NCI-H526 (cell line): ENCODE data around the gene EFHD1.
"Not testable (repeated sequence)": the region's sequence is repeated elsewhere in the genome, so short reads cannot be mapped to it uniquely, and the experiment has no call there.

Experiments
- DNase-seq, 2 experiments: peaks; one replicate each; lab custom pipeline; 2025; lab: John Stamatoyannopoulos, UW

EFHD1 gene

GRCh38 chr2:232652505-232652851 is 19.1 kb downstream of the EFHD1 start:
- DNase-seq = no peak

DNA sequence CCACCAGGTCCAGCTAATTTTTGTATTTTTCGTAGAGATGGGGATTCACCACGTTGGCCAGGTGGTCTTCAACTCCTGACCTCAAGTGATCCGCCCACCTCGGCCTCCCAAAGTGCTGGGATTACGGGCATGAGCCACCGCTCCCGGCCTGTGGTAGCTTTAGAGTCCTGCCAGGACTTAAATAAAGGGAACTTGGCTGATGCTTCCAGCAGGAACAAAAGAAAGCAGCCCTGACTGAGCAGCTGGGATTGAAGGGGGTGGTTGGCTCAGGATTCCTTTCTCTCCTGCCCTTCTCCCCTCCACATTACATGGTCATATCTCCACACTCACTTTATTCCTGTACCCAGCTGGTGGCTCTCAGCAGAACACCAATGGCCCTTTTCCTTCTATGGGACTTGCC is 20.0 kb downstream of the EFHD1 start:
- no peak for DNase-seq

- DNase-seq = no peak
Measured at GRCh38 chr2:232655392-232655791, 22.0 kb downstream of the EFHD1 start.

- no peak for DNase-seq
Measured at GRCh38 chr2:232658217-232658785, 24.9 kb downstream of the EFHD1 start.

- no peak for DNase-seq
Measured at GRCh38 chr2:232659359-232659758, 26.0 kb downstream of the EFHD1 start.

- no peak for DNase-seq
Measured at GRCh38 chr2:232662486-232663260, 29.3 kb downstream of the EFHD1 start.

GRCh38 chr2:232666051-232666805 is 32.8 kb downstream of the EFHD1 start:
- DNase-seq = no peak

DNA sequence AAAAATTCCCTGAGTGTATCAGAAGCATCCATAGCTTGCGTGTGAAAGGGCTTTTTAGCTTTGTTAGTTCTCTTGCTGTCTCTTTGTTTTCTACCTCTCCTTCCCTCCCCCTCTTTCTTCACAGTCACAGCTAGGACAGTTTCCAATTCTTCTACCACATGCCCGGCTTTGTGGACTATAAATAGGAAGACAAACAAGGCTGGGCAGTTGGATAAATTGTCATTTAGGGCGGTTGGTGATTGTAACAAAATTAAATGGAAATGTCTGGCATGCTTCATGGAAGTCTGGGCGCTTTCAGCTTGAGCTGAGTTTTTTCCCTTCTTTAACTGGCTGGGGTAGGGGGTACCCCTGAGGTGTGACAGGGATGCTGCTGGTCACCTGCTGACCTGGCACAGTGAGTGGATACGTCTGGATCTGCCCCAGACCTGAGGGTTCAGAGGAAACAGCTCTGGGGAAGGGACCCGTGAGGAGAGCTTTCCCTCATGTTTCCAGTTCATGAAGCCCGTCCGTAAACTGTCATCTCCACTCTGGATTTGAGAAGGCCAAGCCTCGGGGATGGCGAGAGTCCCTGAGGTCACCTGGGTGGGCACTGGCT is 34.7 kb downstream of the EFHD1 start:
- no peak for DNase-seq

DNA sequence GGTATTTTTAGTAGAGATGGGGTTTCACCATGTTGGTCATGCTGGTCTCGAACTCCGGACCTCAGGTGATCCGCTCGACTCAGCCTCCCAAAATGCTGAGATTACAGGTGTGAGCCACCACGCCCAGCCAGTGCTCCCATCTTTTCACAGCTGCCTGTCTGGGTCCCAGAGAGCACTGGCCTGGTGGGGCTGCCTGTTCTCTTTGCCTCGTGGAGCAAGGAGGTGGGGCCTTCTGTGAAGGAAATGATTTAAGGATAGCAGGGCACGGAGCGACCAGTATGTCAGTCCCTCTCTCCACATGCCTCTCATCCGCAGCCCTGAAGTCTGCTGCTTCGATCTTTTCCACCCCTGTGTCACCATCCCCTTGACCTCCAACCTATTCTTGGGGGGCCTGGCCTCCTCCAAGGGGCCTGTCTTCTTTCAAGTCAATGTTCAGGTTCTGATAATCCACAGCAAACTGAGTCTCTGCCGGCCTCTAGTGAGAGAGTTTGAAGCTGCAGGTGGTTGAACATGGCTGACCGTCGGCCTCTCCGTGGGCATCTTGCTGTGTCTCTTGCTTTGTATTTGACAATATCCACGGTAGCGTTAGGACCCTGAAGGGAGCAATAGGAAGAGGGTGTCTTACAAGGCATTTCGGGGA is 35.5 kb downstream of the EFHD1 start:
- DNase-seq = peak in 1 of 2 experiments; percentile 28

DNA sequence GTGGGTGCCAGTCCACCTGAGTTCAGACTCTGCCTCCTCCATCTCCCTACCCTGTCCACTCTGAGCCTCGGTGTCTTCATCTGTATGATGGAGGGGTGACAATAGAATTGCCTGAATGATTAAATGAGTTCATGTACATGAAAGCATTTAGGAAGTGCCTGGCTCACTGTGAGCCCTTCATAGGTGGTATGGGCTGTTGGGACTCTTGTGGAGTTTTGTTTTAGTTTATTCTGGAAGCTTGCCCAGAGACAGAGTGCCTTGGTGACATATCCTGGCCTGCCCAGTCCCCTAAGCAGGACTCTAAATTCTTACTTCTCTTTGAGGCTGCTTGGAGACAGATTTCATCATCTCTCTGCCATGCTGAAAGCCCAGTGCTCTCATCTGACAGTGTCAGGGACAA is 39.2 kb downstream of the EFHD1 start:
- no peak for DNase-seq

DNA sequence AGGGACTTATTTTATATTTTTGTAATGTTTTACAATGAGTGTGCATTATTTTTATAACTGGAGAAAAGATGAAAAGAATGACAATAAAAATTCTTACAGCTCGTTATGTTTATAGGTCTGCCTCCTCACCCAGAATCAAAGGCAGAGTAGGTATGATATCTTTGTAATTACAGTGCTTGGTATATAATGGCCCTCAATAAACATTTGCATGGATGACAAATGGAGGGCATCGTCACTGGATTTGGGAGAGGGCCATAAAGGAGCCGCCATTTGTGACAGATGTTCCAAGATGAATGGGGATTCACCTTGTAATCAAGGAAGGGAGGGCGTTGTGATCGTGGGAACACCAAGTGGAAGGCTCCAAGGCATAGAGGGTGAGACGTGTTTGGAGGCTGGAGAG is 41.1 kb downstream of the EFHD1 start:
- no peak for DNase-seq

DNA sequence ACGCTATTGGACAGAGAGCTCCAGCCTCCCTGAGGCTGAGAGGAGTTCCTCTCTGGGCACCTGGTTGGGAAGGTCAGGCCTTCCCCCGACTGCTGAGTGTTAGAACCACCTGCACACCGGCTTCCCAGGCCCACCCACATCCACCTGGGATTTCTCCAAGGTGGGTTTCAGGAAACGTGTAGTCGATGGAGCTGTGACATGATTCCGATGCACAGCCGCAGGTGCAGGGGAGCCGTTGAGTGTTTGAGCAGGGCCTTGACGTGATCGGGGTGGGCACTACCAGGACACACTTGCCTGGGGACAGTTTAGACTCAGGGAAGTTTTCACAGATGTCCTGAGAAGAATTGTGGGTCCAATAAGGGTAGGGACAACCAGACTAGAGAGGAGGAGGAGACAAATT is 42.0 kb downstream of the EFHD1 start:
- no peak for DNase-seq

DNA sequence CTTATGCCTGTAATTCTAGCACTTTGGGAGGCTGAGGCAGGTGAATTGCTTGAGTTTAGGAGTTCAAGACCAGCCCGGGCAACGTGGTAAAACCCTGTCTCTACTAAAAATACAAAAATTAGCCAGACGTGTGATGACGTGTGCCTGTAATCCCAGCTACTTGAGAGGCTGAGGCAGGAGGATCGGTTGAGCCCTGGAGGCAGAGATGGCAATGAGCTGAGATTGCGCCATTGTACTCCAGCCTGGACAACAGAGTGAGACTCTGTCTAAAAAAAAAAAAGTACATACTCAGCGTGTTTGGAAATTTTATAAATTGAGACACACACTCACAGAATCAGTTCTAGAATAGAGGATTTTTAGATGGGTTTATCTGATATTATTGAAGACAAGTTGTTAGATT is 46.6 kb downstream of the EFHD1 start:
- DNase-seq = no peak

DNA sequence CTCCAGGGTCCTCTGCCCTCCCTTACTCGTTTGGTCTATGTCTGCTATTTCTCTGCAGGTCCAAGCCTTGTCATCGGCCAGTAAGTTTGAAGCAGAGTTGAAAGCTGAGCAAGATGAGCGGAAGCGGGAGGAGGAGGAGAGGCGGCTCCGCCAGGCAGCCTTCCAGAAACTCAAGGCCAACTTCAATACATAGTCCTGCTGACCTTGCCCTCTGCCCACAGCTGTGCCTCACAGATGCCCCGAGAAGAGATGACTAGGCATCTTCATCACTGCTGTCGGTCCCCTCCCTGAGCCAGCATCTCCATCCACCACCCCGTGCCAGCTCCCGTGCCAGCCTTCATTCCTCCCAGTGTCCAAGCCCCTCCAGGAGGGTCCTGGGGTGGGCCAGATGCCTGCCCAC is 48.1 kb downstream of the EFHD1 start:
- no peak for DNase-seq

DNA sequence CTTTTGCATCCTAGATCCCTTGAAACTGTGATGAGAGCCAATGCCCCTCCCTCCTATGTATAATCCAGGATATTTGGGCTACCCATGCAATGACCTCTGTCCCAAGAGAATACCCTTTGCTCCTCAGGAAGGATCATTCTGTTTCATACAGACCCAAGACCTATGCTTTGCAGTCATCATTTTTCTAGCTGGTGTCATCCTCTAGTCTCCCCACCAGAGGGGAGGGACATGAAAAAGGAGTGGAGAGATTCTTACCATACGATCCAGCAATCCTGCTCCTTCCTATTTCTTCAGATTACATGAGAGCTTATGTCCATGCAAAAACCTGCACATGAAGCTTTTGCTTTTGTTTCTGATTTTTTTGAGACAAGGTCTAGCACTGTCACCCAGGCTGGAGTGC is 50.0 kb downstream of the EFHD1 start:
- no peak for DNase-seq

DNA sequence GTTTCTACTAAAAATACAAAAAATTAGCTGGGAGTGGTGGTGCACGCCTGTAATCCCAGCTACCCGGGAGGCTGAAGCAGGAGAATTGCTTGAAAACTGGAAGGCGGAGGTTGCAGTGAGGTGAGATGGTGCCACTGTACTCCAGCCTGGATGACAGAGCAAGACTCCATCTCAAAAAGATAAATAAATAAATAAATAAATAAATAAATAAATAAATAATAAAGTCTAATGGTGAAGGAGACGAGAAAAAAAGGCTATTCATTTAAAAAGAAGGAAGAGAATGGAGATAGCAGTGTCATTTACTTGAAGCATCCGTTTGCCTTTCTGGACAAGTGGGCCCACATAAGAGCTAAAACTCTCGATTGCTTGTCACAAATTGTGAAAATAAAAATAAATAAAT is 52.0 kb downstream of the EFHD1 start:
- DNase-seq = not testable (repeated sequence)

GRCh38 chr2:232687382-232688160 is 54.2 kb downstream of the EFHD1 start:
- no peak for DNase-seq

DNA sequence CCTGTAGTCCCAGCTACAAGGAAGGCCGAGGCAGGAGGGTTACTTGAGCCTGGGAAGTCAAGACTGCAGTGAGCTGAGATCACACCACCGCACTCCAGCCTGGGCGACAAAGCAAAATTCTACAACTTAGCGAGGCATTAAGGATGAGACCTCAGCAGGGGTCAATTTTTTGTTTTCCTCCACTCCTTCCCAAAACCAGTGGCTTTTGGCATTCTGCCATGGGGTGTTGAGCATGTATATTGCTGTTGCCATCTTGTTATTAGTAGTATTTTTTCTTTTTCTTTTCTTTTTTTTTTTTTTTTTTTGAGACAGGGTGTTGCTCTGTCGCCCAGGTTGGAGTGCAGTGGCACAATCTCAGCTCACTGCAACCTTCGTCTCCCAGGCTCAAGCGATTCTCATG is 54.8 kb downstream of the EFHD1 start:
- no peak for DNase-seq

- no peak for DNase-seq
Measured at GRCh38 chr2:232689152-232689910, 55.9 kb downstream of the EFHD1 start.

DNA sequence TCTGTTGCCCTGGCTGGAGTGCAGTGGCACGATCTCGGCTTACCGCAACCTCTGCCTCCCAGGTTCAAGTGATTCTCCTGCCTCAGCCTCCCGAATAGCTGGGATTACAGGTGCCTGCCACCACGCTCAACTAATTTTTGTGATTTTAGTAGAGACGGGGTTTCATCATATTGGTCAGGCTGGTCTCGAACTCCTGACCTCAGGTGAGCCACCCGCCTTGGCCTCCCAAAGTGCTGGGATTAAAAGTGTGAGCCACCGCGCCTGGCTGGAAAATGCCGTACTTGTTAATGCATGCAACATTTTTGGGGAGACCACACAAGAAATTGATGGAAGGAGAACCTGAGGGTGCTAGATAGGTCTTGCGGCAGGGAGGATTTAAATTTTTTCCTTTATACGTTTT is 57.7 kb downstream of the EFHD1 start:
- not testable (repeated sequence) for DNase-seq

- DNase-seq = no peak
Measured at GRCh38 chr2:232693344-232693743, 59.9 kb downstream of the EFHD1 start.
